SK-N-MC (cell line): Measurements from ENCODE around the gene ACTL8.

ENCODE experiments used
- EZH2 ChIP-seq: fragments of 200-600 bp; sonication (generic); IDR thresholded peaks from one replicate; pipeline ENCODE4 v1.6.1; 2017; ENCODE audit warnings: antibody characterized with exemption
- POLR2AphosphoS5 ChIP-seq: IDR thresholded peaks from 2 replicates; pipeline ENCODE4 v1.6.1; 2012; ENCODE audit warnings: mild to moderate bottlenecking, low read depth, low read length, borderline replicate concordance

DNA sequence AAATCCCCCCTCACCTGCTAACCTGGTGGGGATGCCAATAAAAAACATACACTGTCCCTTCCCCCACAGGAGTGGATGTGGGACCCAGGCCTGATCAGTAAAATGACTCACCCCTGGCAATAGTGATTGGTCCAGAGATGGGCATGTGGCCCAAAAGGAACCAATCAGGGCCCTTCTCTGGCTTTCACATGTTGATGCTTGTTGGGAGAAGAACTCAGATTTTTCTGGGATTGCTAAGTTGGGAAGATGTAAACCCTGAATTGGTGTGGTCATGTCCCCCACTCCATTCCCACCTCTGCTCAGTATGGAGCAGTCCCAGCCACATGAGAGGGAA, 43.6 kb upstream of the ACTL8 start:
- TF ChIP-seq POLR2AphosphoS5 (no peak), EZH2 (no peak)
